GM12891 (cell line): ENCODE results near the gene PTPRR.

Experiments used
- DNase-seq: peaks from one replicate; pipeline ENCODE4 v3.0.0; 2011; ENCODE audit warnings: low spot score; ENCODE audit not compliant: insufficient read length
- FAIRE-seq: peaks from 2 replicates; lab custom pipeline; 2011; peaks lifted over from hg19 to GRCh38; lab: Jason Lieb, UNC
- PAX5 ChIP-seq: IDR thresholded peaks from 2 replicates; pipeline ENCODE4 v1.6.1; 2011; ENCODE audit warnings: low read length, moderate library complexity, mild to moderate bottlenecking; ENCODE audit not compliant: insufficient read depth, severe bottlenecking
- POLR2A ChIP-seq: IDR thresholded peaks from 2 replicates; pipeline ENCODE4 v1.6.1; 2011; ENCODE audit warnings: low read depth, low read length, control low read depth
- POLR2AphosphoS5 ChIP-seq: IDR thresholded peaks from 2 replicates; pipeline ENCODE4 v1.6.1; 2011; ENCODE audit warnings: low read depth, low read length, control low read depth
- POU2F2 ChIP-seq: IDR thresholded peaks from 2 replicates; pipeline ENCODE4 v1.6.1; 2011; ENCODE audit warnings: low read depth, mild to moderate bottlenecking, control low read depth, low read length, moderate library complexity
- SPI1 ChIP-seq: IDR thresholded peaks from 2 replicates; pipeline ENCODE4 v1.6.1; 2011; ENCODE audit warnings: low read depth, low read length, control low read depth
- TAF1 ChIP-seq: IDR thresholded peaks from 2 replicates; pipeline ENCODE4 v1.6.1; 2011; ENCODE audit warnings: low read depth, low read length, control low read depth

The PTPRR gene

DNA sequence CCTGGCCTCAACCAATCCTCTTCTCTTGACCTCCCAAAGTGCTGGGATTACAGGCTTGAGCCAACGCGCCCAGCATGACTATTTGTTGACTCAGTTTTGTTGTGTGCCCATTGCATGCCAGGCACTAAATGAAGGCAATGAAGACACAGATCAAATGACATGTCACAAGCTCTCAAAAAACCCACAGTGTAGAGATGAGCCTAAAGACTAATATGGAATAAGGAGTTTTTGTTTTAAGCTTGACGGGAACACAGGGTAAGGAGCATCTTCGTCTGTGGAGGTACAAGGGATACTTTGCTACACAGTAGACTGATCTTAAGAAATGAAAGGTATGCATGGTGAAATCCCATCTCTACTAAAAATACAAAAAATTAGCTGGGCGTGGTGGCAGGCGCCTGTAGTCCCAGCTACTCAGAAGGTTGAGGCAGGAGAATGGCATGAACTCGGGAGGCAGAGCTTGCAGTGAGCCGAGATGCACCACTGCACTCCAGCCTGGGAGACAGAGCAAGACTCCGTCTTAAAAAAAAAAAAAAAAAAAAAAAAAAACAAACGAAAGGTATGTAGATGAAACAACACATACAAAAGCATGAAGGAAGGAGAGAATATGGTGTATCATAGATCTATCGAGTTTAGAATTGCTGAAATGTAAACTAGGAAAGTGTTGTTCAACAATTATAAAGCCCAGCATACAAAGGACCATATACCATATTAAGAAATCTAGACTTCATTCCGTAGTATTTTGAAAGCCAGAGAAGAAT lies 161.2 kb downstream of the PTPRR start:
- DNase-seq (no peak), FAIRE-seq (no peak)
- TF ChIP-seq SPI1, result no peak
- TF ChIP-seq PAX5, result no peak
- no peak for TF ChIP-seq POLR2AphosphoS5
- no peak for TF ChIP-seq POLR2A
- no peak for TF ChIP-seq POU2F2
- TF ChIP-seq TAF1, result no peak

- DNase-seq (no peak), FAIRE-seq (no peak)
- TF ChIP-seq PAX5, result no peak
- no peak for TF ChIP-seq POU2F2
- no peak for TF ChIP-seq TAF1
- no peak for TF ChIP-seq POLR2A
- no peak for TF ChIP-seq POLR2AphosphoS5
- no peak for TF ChIP-seq SPI1
These were observed 162.1 kb downstream of the PTPRR start for GRCh38 chr12:70758494-70758845.

DNA sequence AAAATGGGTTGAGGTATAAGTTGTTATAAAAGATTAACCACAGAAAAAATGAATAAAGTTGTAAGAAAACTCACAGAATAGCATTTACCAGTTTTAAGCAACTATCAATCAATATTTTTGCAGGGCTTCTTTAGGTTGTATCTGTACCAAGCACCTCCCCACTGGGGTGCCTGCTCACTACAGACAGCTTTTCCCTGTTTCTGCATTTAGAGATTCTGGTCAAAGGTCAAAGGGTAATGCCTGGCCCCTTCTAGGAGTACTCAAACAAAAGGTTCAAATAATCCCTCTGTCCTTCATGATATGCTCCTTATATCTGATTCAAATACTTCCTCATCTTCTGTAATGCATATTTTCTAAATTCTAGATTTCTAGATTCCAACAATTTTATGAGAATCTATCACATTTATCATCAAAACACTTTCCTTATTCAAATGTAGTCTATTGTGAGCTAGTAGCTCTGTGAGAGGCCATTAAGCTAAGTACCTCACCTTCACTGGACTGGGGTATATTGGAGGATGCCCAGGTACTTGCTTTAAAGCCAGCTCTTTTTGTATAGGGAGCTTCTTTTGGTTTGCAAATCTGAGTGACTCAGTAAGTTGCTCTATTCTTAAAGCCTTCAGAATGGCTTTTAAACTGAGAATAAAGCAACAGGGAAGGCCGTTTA lies 162.6 kb downstream of the PTPRR start:
- no peak for FAIRE-seq
- TF ChIP-seq TAF1, result no peak
- no peak for TF ChIP-seq POLR2AphosphoS5
- no peak for TF ChIP-seq PAX5
- no peak for DNase-seq

DNA sequence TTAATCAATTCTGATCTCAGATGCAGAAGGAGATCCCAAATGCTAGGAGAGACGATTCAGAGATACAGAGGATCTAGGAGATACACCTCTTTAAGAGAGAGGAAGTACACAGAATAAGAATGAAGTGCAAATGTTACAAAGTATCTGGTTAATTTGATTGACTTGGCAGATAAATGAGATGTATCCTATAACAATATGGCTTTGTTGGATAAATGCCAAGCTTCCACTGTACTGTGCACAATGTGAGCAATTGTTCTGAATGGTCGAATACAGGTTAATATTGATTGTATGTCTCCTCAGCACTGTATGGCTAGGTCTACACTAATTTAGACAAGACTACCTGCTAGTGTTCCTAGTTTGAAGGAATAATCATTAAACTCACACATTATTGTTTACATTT lies 163.7 kb downstream of the PTPRR start:
- TF ChIP-seq POLR2AphosphoS5, result no peak
- TF ChIP-seq SPI1, result no peak
- TF ChIP-seq POLR2A, result no peak
- TF ChIP-seq POU2F2, result no peak
- TF ChIP-seq PAX5, result no peak
- no peak for TF ChIP-seq TAF1
- DNase-seq, result no peak
- FAIRE-seq, result no peak

GRCh38 chr12:70756118-70756517 lies 164.4 kb downstream of the PTPRR start:
- no peak for DNase-seq
- TF ChIP-seq POLR2A (no peak), PAX5 (no peak), POLR2AphosphoS5 (no peak), POU2F2 (no peak), SPI1 (no peak), TAF1 (no peak)
- FAIRE-seq, result no peak

DNA sequence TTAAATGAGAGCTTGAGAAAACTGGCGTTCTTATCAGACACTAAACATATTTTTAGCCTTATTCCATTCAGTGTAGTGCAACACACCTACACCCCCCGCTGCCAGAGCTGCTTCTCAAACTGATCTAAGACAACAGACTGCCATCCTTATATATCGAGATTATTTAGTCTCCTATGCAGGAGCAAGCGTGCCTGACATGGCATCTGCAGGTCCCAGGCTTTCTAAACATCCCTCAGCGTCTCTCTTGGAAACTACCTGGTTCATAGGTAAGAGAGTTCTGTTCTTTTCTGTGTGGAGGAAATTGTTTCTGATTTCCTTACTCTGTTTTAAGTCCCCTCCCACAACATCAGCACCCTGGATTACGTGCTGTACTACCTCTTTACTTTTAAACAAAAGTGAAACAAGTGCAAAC lies 166.2 kb downstream of the PTPRR start:
- no peak for FAIRE-seq
- TF ChIP-seq POLR2A (no peak), POU2F2 (no peak), PAX5 (no peak), SPI1 (no peak), POLR2AphosphoS5 (no peak), TAF1 (no peak)
- DNase-seq, result no peak

DNA sequence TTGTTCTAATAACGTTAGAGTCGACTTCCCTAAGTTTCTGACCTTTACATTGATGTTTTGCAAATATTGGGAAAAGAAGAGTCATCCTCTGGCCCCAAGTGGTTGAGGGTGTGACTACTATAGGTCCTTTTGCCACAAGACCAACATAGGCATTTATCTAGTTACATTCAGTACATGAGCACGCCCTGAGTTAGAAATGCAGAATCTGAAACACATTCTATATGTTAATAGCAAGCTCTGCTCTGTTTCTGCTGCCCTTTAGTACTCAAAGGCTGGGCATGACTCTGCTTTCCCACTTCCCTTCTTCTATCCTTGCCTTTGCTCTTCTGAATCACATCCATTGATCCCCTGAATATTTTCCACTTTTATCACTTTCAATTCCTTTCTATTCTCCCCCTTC lies 168.2 kb downstream of the PTPRR start:
- TF ChIP-seq POU2F2 (no peak), POLR2AphosphoS5 (no peak), POLR2A (no peak), SPI1 (no peak), PAX5 (no peak), TAF1 (no peak)
- DNase-seq, result no peak
- no peak for FAIRE-seq

- TF ChIP-seq PAX5 (no peak), POU2F2 (no peak), POLR2AphosphoS5 (no peak), SPI1 (no peak), POLR2A (no peak), TAF1 (no peak)
- DNase-seq (no peak), FAIRE-seq (no peak)
These were observed 170.6 kb downstream of the PTPRR start for GRCh38 chr12:70749931-70750330.

- FAIRE-seq, result no peak
- no peak for DNase-seq
- TF ChIP-seq SPI1, result no peak
- TF ChIP-seq POLR2AphosphoS5, result no peak
- TF ChIP-seq POU2F2, result no peak
- no peak for TF ChIP-seq PAX5
- no peak for TF ChIP-seq TAF1
- no peak for TF ChIP-seq POLR2A
These were observed 171.7 kb downstream of the PTPRR start for GRCh38 chr12:70748809-70749208.

DNA sequence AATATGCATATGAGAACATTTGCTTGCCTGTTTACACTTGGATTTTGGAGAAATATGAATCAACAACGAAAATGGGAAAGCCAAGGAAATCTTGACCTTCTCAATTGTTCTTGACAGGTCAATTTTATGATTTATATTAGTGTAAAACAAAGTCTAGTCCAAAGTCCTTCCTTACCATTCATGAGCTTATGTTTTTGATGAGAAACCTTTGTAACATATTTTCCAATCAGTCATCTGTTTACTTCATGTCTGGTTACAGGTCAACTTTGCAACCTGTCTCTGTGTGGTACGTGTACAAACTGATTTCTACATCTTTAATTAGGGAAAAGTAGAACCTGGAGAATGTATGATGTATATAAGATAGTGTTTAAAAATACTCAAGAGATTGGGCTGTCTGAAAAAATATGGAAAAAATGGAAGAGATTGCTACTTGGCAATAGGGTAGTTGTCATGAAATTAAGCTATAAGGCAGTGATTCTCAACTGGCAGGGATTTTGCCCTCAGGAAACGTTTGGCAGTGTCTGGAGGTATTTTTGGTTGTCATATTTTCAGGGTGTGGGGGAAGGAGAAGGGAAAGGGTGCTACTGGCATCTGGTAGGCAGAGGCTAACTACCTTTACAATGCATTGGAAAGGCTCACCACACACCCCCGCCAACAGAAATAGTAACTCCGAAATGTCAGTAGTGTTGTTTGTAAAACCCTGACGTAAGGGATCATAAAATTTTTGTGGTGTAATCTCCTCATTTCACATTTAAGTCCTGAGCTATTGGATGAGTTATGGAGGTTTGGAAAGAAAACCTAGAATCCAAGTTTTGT lies 172.9 kb downstream of the PTPRR start:
- no peak for FAIRE-seq
- TF ChIP-seq PAX5 (no peak), POU2F2 (no peak), POLR2AphosphoS5 (no peak), TAF1 (no peak), SPI1 (no peak), POLR2A (no peak)
- DNase-seq, result no peak
